ENCODE results near the gene GOLPH3. TPM values are rescaled to one million over a fixed set of nuclear protein-coding genes. Genes with fewer than 3 reads are reported as not detected.
A peak's percentile ranks its signal among the peaks of the same experiment; 100 is the strongest.

GOLPH3 gene
- total and polyA plus RNA-seq, 12 donors: 23.2 to 69.5 (median 38.0) TPM

DNA sequence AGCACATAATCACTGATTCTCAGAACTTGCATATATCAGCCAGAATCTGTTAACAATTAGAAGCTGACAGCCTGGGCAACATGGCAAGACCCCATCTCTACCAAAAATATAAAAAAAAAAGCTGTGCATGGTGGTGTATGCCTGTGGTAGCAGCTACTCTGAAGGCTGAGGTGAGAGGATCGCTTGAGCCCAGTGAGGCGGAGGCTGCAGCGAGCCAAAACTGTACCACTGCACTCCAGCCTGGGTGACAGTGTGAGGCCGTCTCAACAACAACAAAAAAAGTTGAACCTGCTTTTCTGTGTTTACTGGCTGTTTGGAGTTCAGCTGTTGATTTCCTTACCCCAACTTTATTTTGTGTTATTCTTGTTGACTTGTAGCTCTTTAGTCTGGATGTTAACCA, 66.8 kb downstream of the GOLPH3 start:
- Histone ChIP-seq H3K36me3 (peaks cover 0 to 100% (median 69%) of the 10 kb centered on the region in 9 donors), H3K4me3 (no peak overlapping the region), H3K27me3 (no peaks in the 10 kb centered on the region), H3K4me1 (no peaks in the 10 kb centered on the region), H3K9me3 (no peaks in the 10 kb centered on the region), H3K27ac (peak overlapping the region in 1 of 10 donors; percentile 1)
- ATAC-seq: no peak
- 96 to 97% methylated on average over 4 of the region's 4 CpGs for WGBS, 2 donors
- intact Hi-C loops (cut with DNase I): loop anchor here in 1 of 10 donors (10.0 kb wide), 1 partner anchor 478 kb away; the partner anchor contains the start of gene SUB1
- TF ChIP-seq, protein P1, sequence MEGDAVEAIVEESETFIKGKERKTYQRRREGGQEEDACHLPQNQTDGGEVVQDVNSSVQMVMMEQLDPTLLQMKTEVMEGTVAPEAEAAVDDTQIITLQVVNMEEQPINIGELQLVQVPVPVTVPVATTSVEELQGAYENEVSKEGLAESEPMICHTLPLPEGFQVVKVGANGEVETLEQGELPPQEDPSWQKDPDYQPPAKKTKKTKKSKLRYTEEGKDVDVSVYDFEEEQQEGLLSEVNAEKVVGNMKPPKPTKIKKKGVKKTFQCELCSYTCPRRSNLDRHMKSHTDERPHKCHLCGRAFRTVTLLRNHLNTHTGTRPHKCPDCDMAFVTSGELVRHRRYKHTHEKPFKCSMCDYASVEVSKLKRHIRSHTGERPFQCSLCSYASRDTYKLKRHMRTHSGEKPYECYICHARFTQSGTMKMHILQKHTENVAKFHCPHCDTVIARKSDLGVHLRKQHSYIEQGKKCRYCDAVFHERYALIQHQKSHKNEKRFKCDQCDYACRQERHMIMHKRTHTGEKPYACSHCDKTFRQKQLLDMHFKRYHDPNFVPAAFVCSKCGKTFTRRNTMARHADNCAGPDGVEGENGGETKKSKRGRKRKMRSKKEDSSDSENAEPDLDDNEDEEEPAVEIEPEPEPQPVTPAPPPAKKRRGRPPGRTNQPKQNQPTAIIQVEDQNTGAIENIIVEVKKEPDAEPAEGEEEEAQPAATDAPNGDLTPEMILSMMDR (IDR thresholded peaks at IDR 0.05): no peak
- DNase-seq: no peak

DNA sequence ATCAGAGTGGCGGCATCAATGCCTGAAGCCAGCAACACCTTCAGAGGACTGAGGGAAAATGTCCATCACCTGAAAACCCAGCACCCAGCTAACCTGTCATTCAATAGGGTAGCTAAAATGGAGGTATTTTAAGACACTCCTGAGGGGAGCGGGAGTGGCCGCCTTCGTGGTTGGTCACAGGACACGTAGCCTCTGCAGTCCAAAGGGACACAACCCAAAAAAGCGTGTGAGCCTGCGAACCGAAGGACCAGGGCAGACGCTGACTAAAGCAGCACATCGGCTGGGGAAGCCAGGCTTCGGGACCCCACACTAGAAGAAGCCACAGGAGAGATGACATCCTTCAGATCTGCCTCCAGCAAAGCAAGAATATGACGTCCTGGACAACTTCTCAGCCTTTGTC, 70.6 kb downstream of the GOLPH3 start:
- Histone ChIP-seq H3K27ac (no peak overlapping the region), H3K4me1 (peaks cover 5 to 25% (median 19%) of the 10 kb centered on the region in 9 donors), H3K9me3 (no peaks in the 10 kb centered on the region), H3K27me3 (no peaks in the 10 kb centered on the region), H3K4me3 (no peak overlapping the region), H3K36me3 (peaks cover 0 to 100% (median 63%) of the 10 kb centered on the region in 9 donors)
- TF ChIP-seq, protein P1 (IDR thresholded peaks at IDR 0.05): no peak
- ATAC-seq (no peak), DNase-seq (no peak)
- intact Hi-C loops (cut with DNase I): loop anchor here in 2 of 10 donors (5.0 to 10.0 kb wide), 2 partner anchors 69 to 481 kb away; partner anchors contain the start of genes GOLPH3 (in 1 of the 2) and SUB1 (in 1 of the 2)
- 96% methylated on average over 12 of the region's 12 CpGs for WGBS, 2 donors

DNA sequence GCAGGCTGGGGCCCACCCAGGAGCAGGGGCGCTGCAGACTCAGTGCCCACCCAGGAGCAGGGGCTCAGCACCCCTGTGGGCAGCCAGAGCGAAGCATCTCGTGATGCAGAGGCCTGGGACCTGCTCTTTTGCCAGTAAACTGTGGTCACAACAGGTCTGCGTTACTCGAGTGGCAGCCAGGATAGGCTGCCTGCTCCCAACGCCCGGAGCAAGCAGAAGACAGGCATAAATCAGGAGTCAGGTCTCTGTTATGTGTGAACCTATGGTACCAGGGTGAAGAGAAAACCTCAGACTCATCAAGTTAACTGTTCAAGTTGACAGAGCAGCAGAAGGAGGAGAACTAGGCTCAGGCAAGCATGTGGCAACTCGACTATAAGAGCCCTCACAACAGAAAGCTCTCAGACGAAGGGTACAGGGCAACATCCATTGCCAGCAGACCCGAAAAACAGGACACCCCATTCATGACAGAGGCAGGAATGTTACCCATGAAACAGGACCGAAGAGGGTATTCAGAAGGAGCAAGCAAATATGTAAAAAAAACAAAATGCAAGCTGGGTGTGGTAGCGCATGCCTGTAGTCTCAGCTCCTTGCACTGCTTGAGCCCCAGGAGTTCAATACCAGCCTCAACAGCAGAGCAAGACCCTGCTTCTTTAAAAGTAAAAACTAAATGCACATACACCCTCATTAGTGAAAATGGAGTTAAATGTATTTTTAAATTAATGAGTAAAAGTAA, 71.7 kb downstream of the GOLPH3 start:
- WGBS, 2 donors: 88% methylated on average over 12 of the region's 12 CpGs

DNA sequence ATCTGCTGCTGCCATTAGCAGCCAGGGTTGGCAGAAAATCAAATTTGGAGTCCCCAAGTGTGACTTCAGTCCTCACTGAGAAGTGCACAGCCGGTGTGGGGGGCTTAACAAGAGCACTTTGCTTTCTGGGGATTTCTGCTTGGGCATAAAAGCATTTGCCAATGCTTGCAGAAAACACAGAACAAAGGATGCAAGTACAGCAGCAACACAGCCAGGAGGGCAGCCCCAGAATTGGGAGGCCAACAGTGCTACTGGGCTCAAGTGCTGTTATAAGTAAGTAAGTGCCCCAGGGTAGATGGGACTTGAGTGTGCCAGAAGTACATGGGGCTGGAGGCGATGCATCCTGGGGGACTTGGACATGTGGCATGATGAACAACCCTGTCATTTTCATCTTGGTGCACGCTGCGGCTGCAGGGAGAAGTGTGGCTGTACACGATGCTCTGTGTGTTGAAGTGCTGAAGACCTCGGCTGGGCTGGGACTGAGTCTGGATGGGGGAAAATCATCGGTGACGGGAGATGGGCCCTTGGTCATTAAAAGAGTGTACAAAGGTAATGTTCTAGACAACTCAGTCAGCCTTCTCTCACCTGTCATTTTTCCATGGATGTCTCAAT, 73.3 kb downstream of the GOLPH3 start:
- peaks cover 9 to 43% (median 31%) of the 10 kb centered on the region in 9 donors for H3K4me1 ChIP-seq
- 86 to 88% methylated on average over 8 of the region's 8 CpGs for WGBS, 2 donors
- TF ChIP-seq, protein P1 (IDR thresholded peaks at IDR 0.05): no peak
- DNase-seq (no peak), ATAC-seq (no peak)
- H3K36me3 ChIP-seq: peaks cover 0 to 97% (median 47%) of the 10 kb centered on the region in 9 donors
- H3K27ac ChIP-seq: peak overlapping the region in 5 of 10 donors; percentile 34 to 77 (median 70)
- no peaks in the 10 kb centered on the region for H3K27me3 ChIP-seq
- no peak overlapping the region for H3K4me3 ChIP-seq
- intact Hi-C loops (cut with DNase I): loop anchor here in 2 of 10 donors (5.0 to 10.0 kb wide), 2 partner anchors 72 to 484 kb away; partner anchors contain the start of genes GOLPH3 (in 1 of the 2) and SUB1 (in 1 of the 2)
- no peaks in the 10 kb centered on the region for H3K9me3 ChIP-seq

More for the DNA sequence above, 71.7 kb downstream of the GOLPH3 start:
- DNase-seq (no peak), ATAC-seq (no peak)
- Histone ChIP-seq H3K4me1 (peaks cover 9 to 36% (median 30%) of the 10 kb centered on the region in 9 donors), H3K27me3 (no peaks in the 10 kb centered on the region), H3K36me3 (peaks cover 0 to 100% (median 52%) of the 10 kb centered on the region in 9 donors), H3K4me3 (no peak overlapping the region), H3K27ac (no peak overlapping the region), H3K9me3 (no peaks in the 10 kb centered on the region)
- TF ChIP-seq, protein P1 (IDR thresholded peaks at IDR 0.05): no peak
- intact Hi-C loops (cut with DNase I): loop anchor here in 2 of 10 donors (5.0 to 10.0 kb wide), 2 partner anchors 70 to 482 kb away; partner anchors contain the start of genes GOLPH3 (in 1 of the 2) and SUB1 (in 1 of the 2)

Data from heart right ventricle (tissue), 16 donors.